ENCODE data around the gene ERC2. TPM values are rescaled to one million over a fixed set of nuclear protein-coding genes. Genes with fewer than 3 reads are reported as not detected.

Gene ERC2
- total and polyA plus RNA-seq, 2 donors (not counting 3 experiments of a cell fraction or from before 2014, with no cell fraction given): 5.6 to 15.5 TPM

GRCh38 chr3:55459838-55460237 lies 1008.4 kb downstream of the ERC2 start:
- TF ChIP-seq EZH2 (IDR thresholded peaks at IDR 0.05; ENCODE audit: borderline replicate concordance, low read depth, low read length, severe bottlenecking): no peak
- TF ChIP-seq POLR2A (IDR thresholded peaks at IDR 0.05; ENCODE audit: low read depth, low read length): no peak
- TF ChIP-seq, protein P1, sequence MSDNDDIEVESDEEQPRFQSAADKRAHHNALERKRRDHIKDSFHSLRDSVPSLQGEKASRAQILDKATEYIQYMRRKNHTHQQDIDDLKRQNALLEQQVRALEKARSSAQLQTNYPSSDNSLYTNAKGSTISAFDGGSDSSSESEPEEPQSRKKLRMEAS (IDR thresholded peaks at IDR 0.05; ENCODE audit: insufficient read depth, insufficient read length): no peak
- no peak for TF ChIP-seq MYC (IDR thresholded peaks at IDR 0.05; ENCODE audit: low read depth, low read length)
- TF ChIP-seq GATA2 (IDR thresholded peaks at IDR 0.05; ENCODE audit: insufficient read depth, insufficient read length, low read depth, low read length): no peak
- DNase-seq (ENCODE audit: low read depth, low spot score) (no peak), FAIRE-seq (no peak)
- no peaks in the 10 kb centered on the region for H3K9me1 ChIP-seq (replicated peaks; ENCODE audit: control insufficient read depth, extremely low read depth, insufficient read depth, low read length)
- H2AFZ ChIP-seq (ENCODE audit: low read depth, low read length): no peak overlapping the region
- dilution Hi-C loops (cut with MboI; ENCODE audit: extremely low pct_ligation_motif_present, low sequenced_read_pairs) (no loop called here), intact Hi-C loops (cut with micrococcal nuclease) (no loop called here)
- H3K36me3 ChIP-seq (ENCODE audit: control insufficient read depth in 2 of 2, extremely low read depth in 1 of 2, insufficient read depth in 2 of 2, low read length in 2 of 2): no peaks in the 10 kb centered on the region
- H3K4me1 ChIP-seq (ENCODE audit: control insufficient read depth, extremely low read depth, insufficient read depth, low read length): no peaks in the 10 kb centered on the region
- ChIA-PET CTCF (no interaction called here), POLR2A (no interaction called here)
- no peaks in the 10 kb centered on the region for H3K9me3 ChIP-seq (replicated peaks; ENCODE audit: control insufficient read depth, insufficient read depth, low read length)
- no peaks in the 10 kb centered on the region for H3K27me3 ChIP-seq (ENCODE audit: control insufficient read depth in 2 of 2, insufficient read depth in 2 of 2, low read length in 2 of 2)
- no peaks in the 10 kb centered on the region for H4K20me1 ChIP-seq (replicated peaks; ENCODE audit: control insufficient read depth, extremely low read depth, insufficient read depth, low read length)
- H3K27ac ChIP-seq (ENCODE audit: insufficient read depth, low read depth, low read length): no peak overlapping the region
- no peaks in the 10 kb centered on the region for H3K79me2 ChIP-seq (ENCODE audit: control insufficient read depth, insufficient read depth, low read length)
- H3K4me2 ChIP-seq (ENCODE audit: insufficient read depth, low read length): no peak overlapping the region
- no TSS peak for BruUV-seq (replicated peaks)
- no peak overlapping the region for H3K4me3 ChIP-seq (replicated peaks in 1 of 3; ENCODE audit: insufficient read depth in 1 of 3, low read depth in 1 of 3, low read length in 3 of 3)
- H3K9ac ChIP-seq (replicated peaks; ENCODE audit: extremely low read depth, insufficient read depth, low read length): no peak overlapping the region

Small RNA genes within 50 kb of the gene (microRNA-seq; reads per million reads assigned to microRNA genes)
- gene MIR3938 (ENCODE audit: borderline number of aligned reads, borderline replicate concordance): not detected

Small RNA genes within 50 kb of the gene (small RNA-seq; reads per million reads assigned to genes)
- gene MIR3938 (ENCODE audit: insufficient read depth, insufficient read length, low read depth, low replicate concordance) (not detected), gene RNA5SP133 (ENCODE audit: insufficient read depth, insufficient read length, low read depth, low replicate concordance) (not detected)

Other genes with a start within 250 kb of the ERC2 start
- gene CCDC66, start 88.7 kb upstream of the ERC2 start, total RNA-seq: 20.4 and 20.7 TPM in 2 replicates
- gene CCDC66, start 88.7 kb upstream of the ERC2 start, polyA plus RNA-seq: 5.0 and 5.6 TPM in 2 replicates
- 44.5 TPM in 2 replicates for gene TASOR, start 214.8 kb upstream of the ERC2 start, total RNA-seq
- 9.7 and 11.2 TPM in 2 replicates for gene TASOR, start 214.8 kb upstream of the ERC2 start, polyA plus RNA-seq